Psoas muscle (tissue), 8 donors: ENCODE data around the gene KRT73. TPM values are rescaled to one million over a fixed set of nuclear protein-coding genes. Genes with fewer than 3 reads are reported as not detected.

Experiments used
- ATAC-seq, 4 donors: fragments of 200-7000 bp; cut with Tn5 transposase; one replicate each; pipeline ENCODE4 v1.9.1; 2020; ENCODE audit warnings: moderate library complexity in 3 of 4, mild to moderate bottlenecking in 2 of 4
- DNase-seq, 2 donors: peaks; one replicate each; pipeline ENCODE4 v3.0.0-alpha.2; 2020
- H3K27ac ChIP-seq: fragments of 200-600 bp; one replicate; pipeline ENCODE4 v1.8.0; 2022
- H3K27me3 ChIP-seq, 3 donors: fragments of 200-600 bp in 1 of 3; one replicate each; pipeline versions ENCODE4 v1.6.1 to v1.8.0; 2013 to 2022; ENCODE audit warnings: low read length in 2 of 3, mild to moderate bottlenecking in 2 of 3, moderate library complexity in 1 of 3; ENCODE audit not compliant: insufficient read depth in 3 of 3
- H3K36me3 ChIP-seq, 2 donors: fragments of 200-600 bp in 1 of 2; one replicate each; pipeline versions ENCODE4 v1.6.1 to v1.8.0; 2013 to 2022; ENCODE audit warnings: low read depth in 1 of 2, mild to moderate bottlenecking in 1 of 2, moderate library complexity in 1 of 2; ENCODE audit not compliant: insufficient read depth in 1 of 2
- H3K4me1 ChIP-seq: fragments of 200-600 bp; one replicate; pipeline ENCODE4 v1.8.0; 2022
- H3K4me3 ChIP-seq: fragments of 200-600 bp; one replicate; pipeline ENCODE4 v1.8.0; 2022; ENCODE audit warnings: mild to moderate bottlenecking
- H3K9me3 ChIP-seq: fragments of 200-600 bp; one replicate; pipeline ENCODE4 v1.8.0; 2022
- CTCF ChIP-seq: fragments of 200-600 bp; IDR thresholded peaks from one replicate; pipeline ENCODE4 v1.8.0; 2022; ENCODE audit warnings: antibody characterized with exemption
- WGBS, 3 donors: extraction: QIAGEN DNeasy Blood & Tissue Kit; methylation state at CpG; one replicate each; pipeline versions ENCODE4 v1.1.6 to v1.1.7; 2013; 5-methylcytosine and 5-hydroxymethylcytosine counted together
- intact Hi-C, 2 donors: fragments of 100-400 bp; cut with DNase I; formaldehyde crosslinking; loops; one replicate each; pipeline versions ENCODE4 v1.11.0 to v1.14.2; 2022
- polyA plus RNA-seq, 3 donors: library from polyadenylated mRNA; stranded (reverse); fragments of 200-250 nt; gene quantifications; one replicate each; pipeline ENCODE4 v1.2.3, GENCODE V29; 2013
- total RNA-seq, 4 donors: library from RNA; stranded (reverse); fragmentation: NEBNext Ultra II Directional in 2 of 4; extraction: Animal tissue kit (Norgen Biotek cat#: 25700) in 2 of 4; gene quantifications; one replicate each; pipeline versions ENCODE4 v1.2.1 to v1.2.4, GENCODE V29; 2021 to 2023
- donor health status: healthy with polysubstance abuse.
- donor health status: DM: no; HTN: no; CAD: no; lungs with moderate emphysema.
- donor health status: Bipolar disorder and iron deficiency.
- donor health status: healthy.
- donor health status: DM: yes; HTN: yes; CAD: no.
- donor health status: DM: no; HTN: no; CAD: no.
- donor health status: DM: no; HTN: no; CAD: no.
- donor health status: DM: yes; HTN: yes; CAD: no.

KRT73 gene
- total and polyA plus RNA-seq, 7 donors = not detected

- Histone ChIP-seq H3K4me3 (no peak overlapping the region), H3K27me3 (peaks cover 0 to 2% (median 1%) of the 10 kb centered on the region in 3 donors), H3K36me3 (no peaks in the 10 kb centered on the region), H3K4me1 (no peaks in the 10 kb centered on the region), H3K9me3 (no peaks in the 10 kb centered on the region), H3K27ac (no peak overlapping the region)
- TF ChIP-seq CTCF = no peak
- intact Hi-C loops = no loop called here
- no peak for ATAC-seq
- 89 to 90% (median 90%) methylated on average over 11 of the region's 11 CpGs for WGBS, 3 donors
- no peak for DNase-seq
Measured at GRCh38 chr12:52591521-52591920, 26.8 kb downstream of the KRT73 start.

- intact Hi-C loops = no loop called here
- Histone ChIP-seq H3K36me3 (no peaks in the 10 kb centered on the region), H3K9me3 (no peaks in the 10 kb centered on the region), H3K4me1 (no peaks in the 10 kb centered on the region), H3K27me3 (peaks cover 0 to 2% (median 0%) of the 10 kb centered on the region in 3 donors), H3K4me3 (no peak overlapping the region), H3K27ac (no peak overlapping the region)
- TF ChIP-seq CTCF = no peak
- ATAC-seq (no peak), DNase-seq (no peak)
- 91 to 94% (median 92%) methylated on average over 6 of the region's 6 CpGs for WGBS, 3 donors
Measured at GRCh38 chr12:52590021-52590420, 28.3 kb downstream of the KRT73 start.

- Histone ChIP-seq H3K4me1 (no peaks in the 10 kb centered on the region), H3K9me3 (no peaks in the 10 kb centered on the region), H3K27me3 (peaks cover 0 to 2% (median 0%) of the 10 kb centered on the region in 3 donors), H3K4me3 (no peak overlapping the region), H3K27ac (no peak overlapping the region), H3K36me3 (no peaks in the 10 kb centered on the region)
- ATAC-seq = no peak
- DNase-seq = no peak
- 87 to 92% (median 89%) methylated on average over 17 of the region's 17 CpGs for WGBS, 3 donors
- intact Hi-C loops = loop anchor here in 1 of 2 donors (10.0 kb wide), 1 partner anchor 287 kb away; no protein-coding TSS in a partner anchor
- no peak for TF ChIP-seq CTCF
Measured at GRCh38 chr12:52587563-52587962, 30.8 kb downstream of the KRT73 start.

- 30 to 40% (median 37%) methylated on average over 9 of the region's 9 CpGs for WGBS, 3 donors
- Histone ChIP-seq H3K27me3 (no peaks in the 10 kb centered on the region), H3K27ac (no peak overlapping the region), H3K4me1 (no peaks in the 10 kb centered on the region), H3K4me3 (no peak overlapping the region), H3K9me3 (no peaks in the 10 kb centered on the region), H3K36me3 (no peaks in the 10 kb centered on the region)
- intact Hi-C loops = loop anchor here in 1 of 2 donors (10.0 kb wide), 1 partner anchor 289 kb away; no protein-coding TSS in a partner anchor
- TF ChIP-seq CTCF = no peak
- DNase-seq = no peak
- ATAC-seq = no peak
Measured at GRCh38 chr12:52585946-52586345, 32.4 kb downstream of the KRT73 start.

GRCh38 chr12:52585066-52585465, 33.3 kb downstream of the KRT73 start:
- intact Hi-C loops = loop anchor here in 1 of 2 donors (10.0 kb wide), 1 partner anchor 290 kb away; no protein-coding TSS in a partner anchor
- H3K36me3 ChIP-seq = no peaks in the 10 kb centered on the region
- H3K4me1 ChIP-seq = no peaks in the 10 kb centered on the region
- DNase-seq (no peak), ATAC-seq (no peak)
- H3K4me3 ChIP-seq = no peak overlapping the region
- WGBS, 3 donors = 88 to 97% (median 94%) methylated on average over 3 of the region's 3 CpGs
- TF ChIP-seq CTCF = no peak
- no peak overlapping the region for H3K27ac ChIP-seq
- no peaks in the 10 kb centered on the region for H3K9me3 ChIP-seq
- no peaks in the 10 kb centered on the region for H3K27me3 ChIP-seq
